Astrocyte of the hippocampus (primary cell): ENCODE results near the gene CACNA1H.
"Not testable (repeated sequence)": the region's sequence is repeated elsewhere in the genome, so short reads cannot be mapped to it uniquely, and the experiment has no call there.

Experiments
- DNase-seq: peaks from one replicate; pipeline ENCODE4 v3.0.0; 2011; ENCODE audit warnings: low read depth, low spot score

Gene CACNA1H

GRCh38 chr16:1224558-1224957 lies 71.7 kb downstream of the CACNA1H start:
- no peak for DNase-seq

DNA sequence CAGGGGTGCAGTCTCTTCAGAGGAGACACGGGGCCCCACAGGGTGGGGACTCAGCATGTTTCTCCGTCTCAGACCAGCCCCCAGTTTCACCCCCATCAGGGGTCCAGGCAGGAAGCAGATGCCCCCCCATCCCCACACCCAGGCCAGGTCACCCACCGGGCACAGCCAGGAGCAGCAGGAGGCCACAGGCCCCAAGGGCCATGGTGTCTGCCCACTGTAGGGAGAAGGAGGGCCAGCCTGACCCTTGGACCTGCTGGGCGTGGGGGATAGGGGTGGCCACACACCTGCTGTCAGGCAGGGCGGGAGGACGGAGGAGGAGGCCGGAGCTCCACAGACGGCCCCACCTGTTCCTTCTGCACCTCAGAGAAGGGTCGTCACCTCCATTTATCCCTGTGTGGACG lies 72.1 kb downstream of the CACNA1H start, which contains the start of gene TPSG1:
Gene TPSG1 (minus strand): TSS at position 218 of the 401 bp plus-strand sequence. CDS start 16 bp downstream, at position 202.
- no peak for DNase-seq

DNA sequence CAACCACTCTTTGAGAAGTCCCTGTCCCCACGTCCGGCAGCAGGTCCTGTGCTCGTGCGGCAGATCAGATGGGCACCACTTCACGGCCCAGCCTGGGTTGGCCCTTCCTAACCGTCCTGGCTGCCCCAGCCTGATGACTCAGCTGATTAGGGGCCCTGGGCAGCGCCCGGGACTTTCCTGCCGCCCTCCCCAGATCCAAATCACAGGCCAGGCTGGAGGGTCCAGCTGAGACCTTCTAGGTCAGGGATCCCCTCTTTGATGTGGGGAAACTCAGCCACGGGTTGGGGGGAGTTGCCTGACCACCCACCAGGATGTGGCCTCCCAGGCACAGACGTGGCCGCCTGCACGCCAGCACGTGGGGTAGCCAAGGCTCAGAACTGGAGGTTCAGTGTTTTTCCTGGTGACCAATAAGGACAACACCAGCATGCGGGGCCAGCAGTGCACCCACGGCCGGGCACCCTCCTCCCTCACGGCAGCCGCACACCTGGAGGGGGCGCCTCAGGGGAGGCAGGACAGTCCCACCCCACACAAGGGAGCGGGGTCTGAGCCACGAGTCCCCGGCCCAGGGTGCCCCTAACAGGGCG lies 72.9 kb downstream of the CACNA1H start:
- not testable (repeated sequence) for DNase-seq

GRCh38 chr16:1226692-1227091 lies 73.8 kb downstream of the CACNA1H start:
- DNase-seq = not testable (repeated sequence)

GRCh38 chr16:1228227-1228626 lies 75.3 kb downstream of the CACNA1H start:
- not testable (repeated sequence) for DNase-seq

DNA sequence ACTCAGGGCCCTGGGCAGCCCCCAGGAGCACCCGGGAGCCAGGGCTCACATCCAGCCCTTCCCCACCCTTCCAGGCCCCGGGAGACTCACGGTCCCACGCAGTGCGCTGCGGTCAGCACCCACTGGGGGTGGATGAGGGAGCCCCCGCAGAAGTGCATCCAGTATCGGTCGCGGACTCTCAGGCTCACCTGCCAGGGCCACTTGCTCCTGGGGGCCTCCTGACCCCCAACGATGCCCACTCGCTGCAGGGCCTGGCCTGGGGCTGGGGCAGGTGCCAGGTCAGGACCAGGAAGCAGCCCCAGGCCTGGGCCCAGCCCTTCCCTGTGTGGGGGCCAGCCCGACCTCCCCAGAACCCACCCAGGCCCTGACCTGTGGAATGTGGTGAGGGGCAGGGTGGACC lies 76.6 kb downstream of the CACNA1H start:
- not testable (repeated sequence) for DNase-seq

- DNase-seq = not testable (repeated sequence)
Measured at GRCh38 chr16:1230084-1230470, 77.2 kb downstream of the CACNA1H start, which contains the start of gene TPSB2. TPSB2 (minus strand) TSS chr16:1230184; CDS start chr16:1229951, 233 bp downstream.

- not testable (repeated sequence) for DNase-seq
Measured at GRCh38 chr16:1230471-1231212, 77.7 kb downstream of the CACNA1H start.

DNA sequence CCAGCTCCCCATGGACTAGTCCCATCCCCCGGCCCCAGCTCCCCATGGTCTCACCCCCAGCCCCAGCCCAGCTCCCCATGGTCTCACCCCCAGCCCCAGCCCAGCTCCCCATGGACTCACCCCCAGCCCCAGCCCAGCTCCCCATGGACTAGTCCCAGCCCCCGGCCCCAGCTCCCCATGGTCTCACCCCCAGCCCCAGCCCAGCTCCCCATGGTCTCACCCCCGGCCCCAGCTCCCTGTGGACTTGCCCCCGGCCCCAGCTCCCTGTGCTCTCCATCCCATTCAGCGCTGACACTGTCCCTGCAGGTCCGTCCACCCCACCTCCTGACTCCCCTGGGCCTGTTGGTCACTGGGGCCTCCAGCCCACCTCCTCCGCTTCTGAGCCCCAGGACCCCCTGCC lies 78.4 kb downstream of the CACNA1H start:
- not testable (repeated sequence) for DNase-seq

- DNase-seq = not testable (repeated sequence)
Measured at GRCh38 chr16:1232049-1232748, 79.3 kb downstream of the CACNA1H start.

GRCh38 chr16:1236659-1237058 lies 83.8 kb downstream of the CACNA1H start:
- not testable (repeated sequence) for DNase-seq

DNA sequence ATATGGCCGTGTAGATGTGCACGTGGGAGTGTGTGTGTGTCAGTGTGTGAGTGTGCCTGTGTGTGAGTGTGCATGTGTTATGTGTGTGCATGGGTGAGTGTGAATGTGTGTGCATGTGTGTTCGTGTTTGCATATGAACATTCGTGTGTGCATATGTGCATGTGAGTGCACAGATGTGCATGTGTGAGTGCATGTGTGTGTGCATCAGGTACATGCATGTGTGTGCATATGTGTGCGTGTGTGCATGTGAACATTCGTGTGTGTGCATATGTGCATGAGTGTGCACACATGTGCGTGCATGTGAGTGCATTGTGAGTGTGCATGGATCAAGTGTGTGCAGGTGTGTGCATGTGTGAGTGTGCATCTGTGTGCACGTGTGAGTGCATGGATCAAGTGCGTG lies 85.1 kb downstream of the CACNA1H start:
- no peak for DNase-seq

DNA sequence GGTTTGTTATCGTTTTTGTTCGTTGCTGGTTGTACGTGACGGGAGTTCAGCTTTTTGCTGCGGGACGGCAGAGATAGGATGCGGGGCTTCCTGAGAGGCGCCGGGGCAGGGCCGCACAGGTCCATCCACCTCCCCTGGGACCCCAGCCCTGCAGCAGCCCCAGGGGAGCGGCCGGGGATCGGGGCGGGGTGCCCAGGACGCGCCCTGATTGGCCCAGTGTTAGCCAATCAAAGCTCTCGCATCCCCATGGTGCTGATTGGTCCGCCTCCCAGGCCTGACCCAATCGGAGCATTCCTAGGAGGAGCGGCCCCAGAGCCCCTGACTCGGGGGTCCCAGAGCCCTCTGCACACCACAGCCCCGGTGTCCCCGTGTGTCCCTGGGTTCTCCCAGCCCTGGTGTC lies 86.0 kb downstream of the CACNA1H start:
- DNase-seq = not testable (repeated sequence)

GRCh38 chr16:1239575-1239974 lies 86.7 kb downstream of the CACNA1H start:
- DNase-seq = not testable (repeated sequence)

DNA sequence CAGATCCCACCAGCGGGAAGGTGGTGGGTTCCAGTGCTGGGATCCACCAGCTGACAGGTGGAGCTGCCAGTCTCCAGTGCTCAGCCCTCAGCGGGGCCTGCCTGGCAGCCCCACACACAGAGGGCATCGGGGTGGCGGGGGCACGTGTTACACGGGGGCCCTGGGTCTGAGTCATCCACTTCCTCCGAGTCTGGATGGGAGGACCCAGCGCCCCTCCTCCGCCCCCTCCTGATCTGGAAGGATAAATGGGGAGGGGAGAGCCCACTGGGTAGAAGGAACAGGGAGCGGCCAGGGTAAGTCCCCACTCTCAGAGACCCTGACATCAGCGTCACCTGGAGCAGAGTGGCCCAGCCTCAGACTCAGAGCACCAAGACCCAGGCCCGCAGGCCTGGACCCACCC lies 87.5 kb downstream of the CACNA1H start, which contains the start of gene TPSAB1:
Gene TPSAB1 (plus strand): TSS at position 270 of the 400 bp plus-strand sequence. CDS start 234 bp downstream, outside the sequence.
- not testable (repeated sequence) for DNase-seq

DNA sequence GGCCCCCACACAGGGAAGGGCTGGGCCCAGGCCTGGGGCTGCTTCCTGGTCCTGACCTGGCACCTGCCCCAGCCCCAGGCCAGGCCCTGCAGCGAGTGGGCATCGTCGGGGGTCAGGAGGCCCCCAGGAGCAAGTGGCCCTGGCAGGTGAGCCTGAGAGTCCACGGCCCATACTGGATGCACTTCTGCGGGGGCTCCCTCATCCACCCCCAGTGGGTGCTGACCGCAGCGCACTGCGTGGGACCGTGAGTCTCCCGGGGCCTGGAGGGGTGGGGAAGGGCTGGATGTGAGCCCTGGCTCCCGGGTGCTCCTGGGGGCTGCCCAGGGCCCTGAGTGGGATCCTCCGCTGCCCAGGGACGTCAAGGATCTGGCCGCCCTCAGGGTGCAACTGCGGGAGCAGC lies 88.2 kb downstream of the CACNA1H start:
- DNase-seq = not testable (repeated sequence)

GRCh38 chr16:1243363-1243762 lies 90.5 kb downstream of the CACNA1H start:
- not testable (repeated sequence) for DNase-seq

DNA sequence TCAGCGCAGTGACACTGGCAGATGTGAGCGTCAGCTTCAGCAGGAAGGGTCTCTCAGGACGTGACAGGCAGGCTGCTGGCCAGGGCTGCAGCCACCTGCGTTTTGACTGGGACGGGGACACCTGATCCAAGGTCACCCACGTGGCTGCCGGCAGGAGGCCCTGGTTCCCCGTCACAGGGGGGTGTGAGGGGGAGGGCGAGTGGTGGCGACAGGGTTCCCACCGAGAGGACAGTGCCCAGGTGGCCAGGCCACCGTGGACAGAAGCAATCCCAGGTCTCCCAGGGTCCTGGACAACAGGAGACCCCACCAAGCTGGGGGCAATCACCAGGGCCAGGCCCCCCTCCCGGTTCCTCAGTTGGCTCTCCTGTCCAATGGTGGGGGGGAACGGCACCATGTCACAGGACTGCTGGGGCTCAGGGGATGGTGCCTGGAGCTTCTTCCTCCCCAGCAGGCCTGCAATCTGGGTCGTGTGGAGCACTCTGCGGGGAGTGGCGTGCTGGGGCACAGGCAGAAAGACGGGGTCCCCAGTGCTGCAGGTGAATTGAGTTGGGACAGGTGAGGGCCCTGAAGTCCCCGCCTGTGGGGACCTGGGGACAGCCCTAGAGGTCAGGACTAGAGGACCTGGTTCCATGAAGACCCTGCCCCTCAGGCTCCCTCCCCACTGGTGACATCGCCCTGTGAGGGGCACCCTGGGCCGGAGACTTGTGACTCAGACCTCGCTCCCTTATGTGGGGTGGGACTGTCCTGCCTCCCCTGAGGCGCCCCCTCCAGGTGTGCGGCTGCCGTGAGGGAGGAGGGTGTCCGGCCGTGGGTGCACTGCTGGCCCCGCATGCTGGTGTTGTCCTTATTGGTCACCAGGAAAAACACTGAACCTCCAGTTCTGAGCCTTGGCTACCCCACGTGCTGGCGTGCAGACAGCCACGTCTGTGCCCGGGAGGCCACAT lies 91.3 kb downstream of the CACNA1H start:
- not testable (repeated sequence) for DNase-seq

- DNase-seq = no peak
Measured at GRCh38 chr16:1244881-1245280, 92.0 kb downstream of the CACNA1H start.

GRCh38 chr16:1245452-1246020 lies 92.6 kb downstream of the CACNA1H start:
- DNase-seq = no peak
